Astrocyte of the spinal cord (primary cell): Measurements from ENCODE around the gene LLGL1.
A peak's percentile ranks its signal among the peaks of the same experiment; 100 is the strongest.

Source experiments
- DNase-seq: peaks from one replicate; pipeline ENCODE4 v3.0.0; 2011; ENCODE audit warnings: low read depth, low spot score
- H3K4me3 ChIP-seq: 2 replicates; pipeline ENCODE4 v1.5.1; 2011; ENCODE audit warnings: low read depth, mild to moderate bottlenecking, low read length, moderate library complexity
- CTCF ChIP-seq: IDR thresholded peaks from 2 replicates; pipeline ENCODE4 v1.5.1; 2012; ENCODE audit warnings: low read depth, mild to moderate bottlenecking, low read length, inconsistent platforms
- in situ Hi-C: cut with HindIII; loops from 2 replicates; pipeline ENCODE4 v1.10.0; 2017; ENCODE audit warnings: low sequenced_read_pairs

The LLGL1 gene

GRCh38 chr17:18182110-18182977, 43.1 kb upstream of the LLGL1 start:
- no peak for TF ChIP-seq CTCF
- in situ Hi-C loops, result no loop called here
- no peak for DNase-seq
- H3K4me3 ChIP-seq, result peak overlapping the region; percentile 55

- no peak for TF ChIP-seq CTCF
- peak overlapping the region; percentile 55 for H3K4me3 ChIP-seq
- no peak for DNase-seq
- in situ Hi-C loops, result no loop called here
Measured at GRCh38 chr17:18182978-18183333, 42.5 kb upstream of the LLGL1 start.

- peak; percentile 100 for DNase-seq
- peak within 1 kb of the TSS; percentile 55 for H3K4me3 ChIP-seq
- in situ Hi-C loops, result no loop called here
- peak; percentile 43 for TF ChIP-seq CTCF
Measured at GRCh38 chr17:18183334-18184142, 41.9 kb upstream of the LLGL1 start, which contains the start of gene ALKBH5. TSS of gene ALKBH5 (plus strand) at chr17:18183828. CDS start at chr17:18184244, 416 bp downstream.

GRCh38 chr17:18184143-18185031, 41.0 kb upstream of the LLGL1 start:
- no peak for TF ChIP-seq CTCF
- in situ Hi-C loops, result no loop called here
- H3K4me3 ChIP-seq, result peak overlapping the region; percentile 55
- DNase-seq, result peak; percentile 18

- TF ChIP-seq CTCF, result no peak
- in situ Hi-C loops, result no loop called here
- DNase-seq, result peak; percentile 22
- peak overlapping the region; percentile 55 for H3K4me3 ChIP-seq
Measured at GRCh38 chr17:18185391-18185790, 40.0 kb upstream of the LLGL1 start.
